Skeletal muscle cell (primary cell): ENCODE data around the gene RHBDF2.

Source experiments
- DNase-seq: peaks from one replicate; pipeline ENCODE4 v3.0.0-alpha.2; 2010; ENCODE audit warnings: low read depth
- H3K4me3 ChIP-seq: 2 replicates; pipeline ENCODE4 v1.5.1; 2011; ENCODE audit warnings: low read depth, mild to moderate bottlenecking, control low read depth, low read length, moderate library complexity

Gene RHBDF2

GRCh38 chr17:76506408-76507345 lies 5.5 kb upstream of the RHBDF2 start:
- no peak for DNase-seq
- H3K4me3 ChIP-seq: no peak overlapping the region

GRCh38 chr17:76504117-76504516 lies 2.9 kb upstream of the RHBDF2 start:
- DNase-seq: no peak
- no peak overlapping the region for H3K4me3 ChIP-seq

- DNase-seq: no peak
- no peak overlapping the region for H3K4me3 ChIP-seq
Measured at GRCh38 chr17:76502341-76503211, 1.4 kb upstream of the RHBDF2 start.

- H3K4me3 ChIP-seq: peak overlapping the region; percentile 58
- DNase-seq: no peak
Measured at GRCh38 chr17:76501827-76502307, 644 bp upstream of the RHBDF2 start.

GRCh38 chr17:76500747-76501017 lies 541 bp downstream of the RHBDF2 start:
- H3K4me3 ChIP-seq: peak overlapping the region; percentile 58
- DNase-seq: no peak

GRCh38 chr17:76500074-76500746 lies 1.0 kb downstream of the RHBDF2 start:
- DNase-seq: no peak
- H3K4me3 ChIP-seq: peak overlapping the region; percentile 58

DNA sequence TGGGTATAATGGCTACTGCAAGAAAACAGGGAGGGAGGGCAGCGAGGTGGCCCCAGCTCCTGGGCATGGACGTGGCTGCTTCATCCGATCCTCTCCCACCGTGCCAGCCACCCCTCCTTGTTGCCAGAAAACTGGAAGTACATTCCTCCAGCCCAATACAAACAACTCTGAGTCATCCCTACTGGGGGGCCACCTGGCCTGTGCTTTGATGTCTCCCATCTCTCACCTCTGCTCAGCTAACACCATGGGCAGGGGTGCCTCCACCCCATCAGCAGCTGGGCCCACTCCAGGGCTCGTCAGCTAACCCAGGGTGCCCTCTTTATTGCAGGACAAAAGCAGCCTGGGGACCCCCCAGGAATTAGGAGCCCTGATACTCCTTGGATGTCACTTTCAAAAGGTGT lies 2.0 kb downstream of the RHBDF2 start:
- no peak overlapping the region for H3K4me3 ChIP-seq
- DNase-seq: no peak

- DNase-seq: no peak
- H3K4me3 ChIP-seq: no peak overlapping the region
Measured at GRCh38 chr17:76498876-76499251, 2.4 kb downstream of the RHBDF2 start.

DNA sequence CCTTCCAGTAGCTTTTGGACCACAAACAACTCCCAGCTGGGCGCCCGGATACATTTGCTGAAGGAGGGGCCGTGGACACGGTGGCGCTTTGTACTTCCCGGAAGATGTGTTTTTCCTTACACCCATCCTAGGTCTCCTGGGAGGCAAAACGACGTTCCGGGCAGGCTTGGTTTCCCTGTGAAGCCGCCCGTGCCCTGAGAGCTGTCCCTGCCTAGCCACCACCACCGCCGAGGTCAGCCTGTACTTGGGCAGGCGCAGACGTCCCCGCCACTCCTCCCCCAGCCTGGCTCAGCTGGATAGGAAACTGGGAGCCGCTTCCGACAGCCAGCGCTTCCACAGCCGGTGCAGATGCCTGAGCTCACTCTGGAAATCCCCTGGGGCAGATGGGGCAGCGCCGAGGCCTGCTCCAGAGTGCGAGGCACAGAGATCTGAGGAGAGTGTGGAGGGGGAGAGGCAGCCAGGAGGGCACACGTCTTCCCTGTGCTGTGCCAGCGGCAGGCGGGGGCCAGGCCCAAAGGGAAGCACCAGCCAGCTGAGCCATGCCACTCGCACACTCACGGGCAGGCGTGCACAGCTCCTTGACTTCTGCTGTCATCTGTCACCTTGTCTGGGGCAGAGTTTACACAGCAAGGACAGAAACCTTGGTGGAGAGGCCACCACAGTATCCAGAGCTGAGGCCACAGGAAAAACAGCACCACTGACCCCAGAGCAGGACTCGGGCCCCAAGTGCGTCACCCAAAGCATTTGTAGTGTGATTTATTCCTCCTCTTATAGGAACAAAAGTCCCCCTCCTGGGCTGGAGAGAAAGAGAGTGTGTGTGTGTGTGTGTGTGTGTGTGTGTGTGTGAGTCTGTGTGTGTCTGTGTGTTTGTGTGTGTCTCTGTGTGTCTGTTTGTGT lies 3.0 kb downstream of the RHBDF2 start:
- no peak overlapping the region for H3K4me3 ChIP-seq
- DNase-seq: no peak

DNA sequence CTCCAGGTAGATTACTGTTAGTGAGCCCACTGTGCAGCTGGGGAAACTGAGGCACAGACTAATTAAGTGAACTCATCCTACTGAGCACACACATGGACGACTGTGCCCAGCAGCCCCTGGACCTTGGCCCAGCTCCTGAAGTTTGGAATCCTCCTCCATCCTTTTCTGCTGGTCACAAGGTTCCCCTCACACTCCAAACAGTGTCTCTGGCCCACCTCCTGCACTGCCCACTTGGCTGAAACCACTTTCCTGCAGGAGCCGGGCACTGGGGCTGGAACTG lies 3.6 kb downstream of the RHBDF2 start:
- no peak overlapping the region for H3K4me3 ChIP-seq
- DNase-seq: no peak

DNA sequence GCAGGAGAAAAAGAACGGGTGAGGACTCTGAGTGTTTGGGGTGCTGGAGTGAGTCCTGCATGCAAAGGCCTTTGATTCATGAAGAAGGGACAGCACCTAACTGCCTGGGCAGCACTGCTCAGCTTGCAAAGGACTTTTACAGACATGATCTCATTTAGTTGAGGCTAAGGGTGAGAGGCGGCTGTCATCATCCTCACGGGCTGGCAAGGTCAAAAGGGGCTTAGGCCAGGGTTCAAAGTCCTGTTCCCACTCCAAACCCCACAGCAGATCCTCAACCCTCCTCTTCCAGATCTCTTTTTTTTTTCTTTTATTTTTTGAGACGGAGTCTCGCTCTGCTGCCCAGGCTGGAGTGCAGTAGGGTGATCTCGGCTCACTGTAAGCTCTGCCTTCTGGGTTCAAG lies 4.8 kb downstream of the RHBDF2 start:
- no peak for DNase-seq
- H3K4me3 ChIP-seq: no peak overlapping the region

- H3K4me3 ChIP-seq: no peak overlapping the region
- DNase-seq: no peak
Measured at GRCh38 chr17:76495663-76496400, 5.4 kb downstream of the RHBDF2 start.

DNA sequence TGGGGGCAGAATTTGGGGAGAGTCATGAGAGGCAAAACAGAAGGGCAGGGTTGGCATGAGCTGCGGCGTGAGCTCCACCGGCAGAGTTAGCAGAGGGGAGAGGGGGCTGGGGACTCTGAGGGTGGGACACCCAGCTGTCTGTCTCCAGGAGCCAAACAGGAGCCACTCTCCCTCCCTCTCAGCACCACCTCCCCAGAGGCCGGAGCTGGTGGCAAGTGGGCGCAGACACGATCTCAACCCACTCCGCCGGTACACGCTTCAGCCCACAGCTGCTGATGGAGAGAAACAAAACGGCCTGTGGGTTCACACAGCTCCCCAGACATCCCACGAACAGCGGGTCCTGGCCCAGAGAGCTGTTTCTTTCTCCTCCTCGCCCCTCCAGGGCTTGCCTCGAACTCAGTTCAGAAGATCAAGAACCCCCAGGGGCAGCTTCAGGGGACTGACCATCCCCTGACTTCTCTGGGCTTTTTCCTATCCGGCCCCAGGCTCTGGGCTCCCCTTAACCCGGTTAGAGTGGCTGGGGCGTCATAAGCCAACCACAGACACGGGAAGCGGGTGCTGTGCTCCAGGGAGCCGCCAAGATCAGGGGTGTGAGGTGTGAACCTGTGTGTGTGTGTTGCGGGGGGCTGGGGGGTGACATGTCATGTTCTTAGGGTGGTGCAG lies 7.6 kb downstream of the RHBDF2 start:
- H3K4me3 ChIP-seq: no peak overlapping the region
- DNase-seq: no peak

- peak overlapping the region; percentile 19 for H3K4me3 ChIP-seq
- peak; percentile 67 for DNase-seq
Measured at GRCh38 chr17:76492989-76493501, 8.2 kb downstream of the RHBDF2 start.

DNA sequence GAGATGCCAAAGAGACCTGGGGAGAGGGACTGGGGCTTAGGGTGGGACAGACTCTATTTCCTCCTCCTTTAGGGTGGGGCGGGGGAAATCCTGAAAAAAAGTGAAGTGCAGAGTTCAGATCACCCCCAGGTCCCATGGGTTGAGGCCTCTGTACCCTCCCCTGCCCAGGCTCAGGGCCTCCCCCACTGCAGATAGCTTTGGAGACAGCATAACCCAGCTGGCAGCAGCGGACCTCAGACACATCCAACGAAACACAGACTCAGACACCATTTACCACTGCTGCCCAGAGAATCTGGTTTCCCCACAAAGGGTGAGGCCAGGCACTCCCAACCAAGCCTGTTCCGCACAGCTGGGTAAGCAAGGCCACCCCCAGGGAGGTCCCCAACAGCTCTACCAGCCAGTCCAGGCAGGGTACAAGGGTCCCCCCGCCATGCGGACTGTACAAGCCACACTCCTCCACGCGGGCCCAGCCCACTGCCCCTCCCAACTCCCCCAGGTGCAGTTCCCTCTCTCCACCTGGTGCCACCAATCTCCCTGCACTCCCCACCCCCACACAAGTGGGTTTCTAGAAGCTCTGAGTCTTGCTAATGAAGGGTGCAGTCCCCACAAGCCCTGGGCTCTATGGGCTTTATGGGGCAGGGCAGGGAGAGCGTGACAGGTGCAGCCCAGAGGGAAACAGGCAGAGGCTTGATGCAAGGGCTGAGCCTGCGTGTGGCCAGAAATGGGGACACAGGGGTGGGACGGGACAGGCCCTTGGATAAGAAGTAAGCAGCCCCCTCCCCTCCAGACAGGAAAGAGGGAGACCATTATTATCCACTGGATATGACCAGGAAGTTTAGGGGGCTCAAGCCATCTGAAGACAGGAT lies 8.9 kb downstream of the RHBDF2 start:
- peak overlapping the region; percentile 19 for H3K4me3 ChIP-seq

GRCh38 chr17:76491271-76492122 lies 9.7 kb downstream of the RHBDF2 start:
- no peak overlapping the region for H3K4me3 ChIP-seq
- no peak for DNase-seq

More for the DNA sequence above, 8.9 kb downstream of the RHBDF2 start:
- DNase-seq: no peak
